ENCODE data around the gene POLR3G. TPM values are rescaled to one million over a fixed set of nuclear protein-coding genes. Genes with fewer than 3 reads are reported as not detected.

POLR3G gene
- total and polyA plus RNA-seq, 10 donors: 0.93 to 4.3 (median 2.2) TPM

DNA sequence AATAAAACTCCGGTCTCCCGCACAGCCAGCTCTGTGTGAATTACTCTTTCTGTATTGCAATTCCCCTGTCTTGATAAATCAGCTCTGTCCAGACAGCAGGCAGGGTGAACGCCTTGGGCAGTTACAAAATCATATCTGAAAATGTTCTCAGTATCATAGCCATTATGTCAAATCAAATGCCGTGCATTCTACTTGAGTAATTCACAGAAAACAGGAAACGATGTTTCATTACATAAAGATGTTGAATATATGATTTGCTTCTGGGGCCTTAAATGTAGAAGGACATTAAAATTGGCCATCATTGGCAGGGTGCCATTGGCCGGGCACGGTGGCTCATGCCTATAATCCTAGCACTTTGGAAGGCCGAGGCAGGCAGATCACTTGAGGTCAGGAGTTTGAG lies 8.5 kb downstream of the POLR3G start:
- DNase-seq: no peak
- Histone ChIP-seq H3K4me3 (no peak overlapping the region), H3K4me1 (no peaks in the 10 kb centered on the region), H3K27ac (no peak overlapping the region), H3K36me3 (no peaks in the 10 kb centered on the region), H3K27me3 (replicated peaks in 1 of 7) (no peaks in the 10 kb centered on the region), H3K9me3 (no peaks in the 10 kb centered on the region)
- WGBS, 5 donors: 92 to 96% (median 94%) methylated on average over 8 of the region's 8 CpGs
- TF ChIP-seq, protein P1, sequence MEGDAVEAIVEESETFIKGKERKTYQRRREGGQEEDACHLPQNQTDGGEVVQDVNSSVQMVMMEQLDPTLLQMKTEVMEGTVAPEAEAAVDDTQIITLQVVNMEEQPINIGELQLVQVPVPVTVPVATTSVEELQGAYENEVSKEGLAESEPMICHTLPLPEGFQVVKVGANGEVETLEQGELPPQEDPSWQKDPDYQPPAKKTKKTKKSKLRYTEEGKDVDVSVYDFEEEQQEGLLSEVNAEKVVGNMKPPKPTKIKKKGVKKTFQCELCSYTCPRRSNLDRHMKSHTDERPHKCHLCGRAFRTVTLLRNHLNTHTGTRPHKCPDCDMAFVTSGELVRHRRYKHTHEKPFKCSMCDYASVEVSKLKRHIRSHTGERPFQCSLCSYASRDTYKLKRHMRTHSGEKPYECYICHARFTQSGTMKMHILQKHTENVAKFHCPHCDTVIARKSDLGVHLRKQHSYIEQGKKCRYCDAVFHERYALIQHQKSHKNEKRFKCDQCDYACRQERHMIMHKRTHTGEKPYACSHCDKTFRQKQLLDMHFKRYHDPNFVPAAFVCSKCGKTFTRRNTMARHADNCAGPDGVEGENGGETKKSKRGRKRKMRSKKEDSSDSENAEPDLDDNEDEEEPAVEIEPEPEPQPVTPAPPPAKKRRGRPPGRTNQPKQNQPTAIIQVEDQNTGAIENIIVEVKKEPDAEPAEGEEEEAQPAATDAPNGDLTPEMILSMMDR (IDR thresholded peaks at IDR 0.05 in 8 of 11, conservative IDR thresholded peaks at IDR 0.05 in 3 of 11): no peak
- TF ChIP-seq POLR2AphosphoS5 (IDR thresholded peaks at IDR 0.05) (no peak), POLR2A (IDR thresholded peaks at IDR 0.05) (no peak)
- intact Hi-C loops (cut with DNase I; ENCODE audit: low total_unique reads): no loop called here

DNA sequence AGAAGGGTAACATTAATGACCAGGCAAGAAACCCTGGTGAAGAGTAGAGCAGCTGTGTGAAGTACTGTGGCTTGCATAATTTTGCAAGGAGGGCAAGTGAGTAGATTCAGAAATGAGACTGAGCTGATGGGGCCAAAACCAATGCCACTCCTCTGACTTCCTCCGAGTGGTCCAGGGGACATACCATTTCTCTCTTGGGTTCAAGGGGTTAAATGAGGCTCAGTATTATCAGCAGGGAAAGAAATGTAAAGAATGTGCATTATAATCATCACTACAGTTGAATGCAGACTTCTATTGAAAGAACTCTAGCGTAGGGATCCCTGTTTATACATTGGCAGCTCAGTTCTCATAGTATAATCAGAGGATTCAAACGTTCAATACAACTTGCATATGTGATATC lies 9.9 kb downstream of the POLR3G start:
- TF ChIP-seq POLR2A (IDR thresholded peaks at IDR 0.05) (no peak), POLR2AphosphoS5 (IDR thresholded peaks at IDR 0.05) (no peak)
- TF ChIP-seq, protein P1 (IDR thresholded peaks at IDR 0.05 in 8 of 11, conservative IDR thresholded peaks at IDR 0.05 in 3 of 11): no peak

DNA sequence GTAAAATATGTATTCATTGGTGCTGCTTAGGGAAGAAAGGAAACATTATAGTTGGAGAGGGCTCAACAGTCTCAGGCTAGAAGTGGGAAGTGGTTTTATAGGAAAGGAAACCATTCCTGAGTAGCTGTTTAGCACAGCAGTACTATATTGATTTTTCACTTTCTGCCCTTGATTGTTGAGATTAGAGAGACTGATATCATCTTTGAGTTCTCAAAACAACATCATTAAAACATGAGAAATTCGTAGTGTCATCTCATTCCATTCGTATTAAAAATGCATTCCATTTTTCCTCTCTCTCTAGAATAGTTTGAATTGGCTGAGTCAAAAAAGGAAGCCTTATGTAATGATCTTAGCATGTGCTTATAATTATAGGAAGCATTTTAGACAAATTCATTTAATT lies 14.1 kb downstream of the POLR3G start:
- H3K4me1 ChIP-seq: no peaks in the 10 kb centered on the region
- H3K27me3 ChIP-seq (replicated peaks in 1 of 7): no peaks in the 10 kb centered on the region
- TF ChIP-seq POLR2A (IDR thresholded peaks at IDR 0.05) (no peak), POLR2AphosphoS5 (IDR thresholded peaks at IDR 0.05) (no peak)
- TF ChIP-seq, protein P1 (IDR thresholded peaks at IDR 0.05 in 8 of 11, conservative IDR thresholded peaks at IDR 0.05 in 3 of 11): no peak
- 26 to 50% (median 35%) methylated on average over 2 of the region's 2 CpGs for WGBS, 5 donors
- no peak for DNase-seq
- no peak overlapping the region for H3K4me3 ChIP-seq
- no peaks in the 10 kb centered on the region for H3K36me3 ChIP-seq
- intact Hi-C loops (cut with DNase I; ENCODE audit: low total_unique reads): no loop called here
- H3K9me3 ChIP-seq: no peaks in the 10 kb centered on the region
- H3K27ac ChIP-seq: no peak overlapping the region

More for the DNA sequence above, 9.9 kb downstream of the POLR3G start:
- H3K36me3 ChIP-seq: no peaks in the 10 kb centered on the region
- no peaks in the 10 kb centered on the region for H3K27me3 ChIP-seq (replicated peaks in 1 of 7)
- intact Hi-C loops (cut with DNase I; ENCODE audit: low total_unique reads): no loop called here
- no peaks in the 10 kb centered on the region for H3K4me1 ChIP-seq
- WGBS, 5 donors: 75 to 87% (median 85%) methylated on average over 3 of the region's 3 CpGs
- no peak for DNase-seq
- H3K4me3 ChIP-seq: no peak overlapping the region
- H3K27ac ChIP-seq: no peak overlapping the region
- no peaks in the 10 kb centered on the region for H3K9me3 ChIP-seq

DNA sequence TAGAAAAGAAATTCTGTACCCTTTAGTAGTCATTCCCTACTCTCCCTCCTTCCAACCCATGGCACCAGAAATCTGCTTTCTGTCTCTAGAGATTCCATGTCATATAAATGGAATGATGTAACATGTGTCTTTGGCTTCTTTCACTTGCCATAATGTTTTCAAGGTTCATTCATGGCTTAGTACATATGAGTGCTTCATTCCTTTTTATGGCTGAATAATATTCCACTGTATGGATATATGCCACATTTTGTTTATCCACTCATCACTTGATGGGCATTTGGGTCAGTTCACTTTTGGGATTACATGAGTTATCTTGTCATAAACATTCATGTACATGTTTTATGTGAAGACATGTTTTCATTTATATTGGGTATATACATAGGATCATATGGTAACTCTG lies 19.4 kb downstream of the POLR3G start:
- Histone ChIP-seq H3K9me3 (no peaks in the 10 kb centered on the region), H3K4me3 (no peak overlapping the region), H3K27ac (no peak overlapping the region), H3K4me1 (no peaks in the 10 kb centered on the region), H3K36me3 (no peaks in the 10 kb centered on the region), H3K27me3 (replicated peaks in 1 of 7) (no peaks in the 10 kb centered on the region)
- no peak for DNase-seq
- TF ChIP-seq POLR2AphosphoS5 (IDR thresholded peaks at IDR 0.05): no peak
- TF ChIP-seq, protein P1 (IDR thresholded peaks at IDR 0.05 in 8 of 11, conservative IDR thresholded peaks at IDR 0.05 in 3 of 11): no peak
- no peak for TF ChIP-seq POLR2A (IDR thresholded peaks at IDR 0.05)
- intact Hi-C loops (cut with DNase I; ENCODE audit: low total_unique reads): no loop called here

Measured in spleen (tissue), 11 donors.